OCI-LY1 (cell line): Measurements from ENCODE around the gene SYNGR2.

Experiments used
- EZH2 ChIP-seq: fragments of 200-600 bp; sonication (generic), shearing (Covaris generic); IDR thresholded peaks from 2 replicates; pipeline ENCODE4 v1.8.0; 2017; ENCODE audit warnings: borderline replicate concordance, mixed run types, mild to moderate bottlenecking, antibody characterized with exemption, low read length, moderate library complexity, mixed read lengths
- TF ChIP-seq, protein P1 (sequence below): fragments of 200-600 bp; sonication (generic), shearing (Covaris generic); IDR thresholded peaks from 2 replicates; pipeline ENCODE4 v1.5.1; 2017; ENCODE audit warnings: mild to moderate bottlenecking, antibody characterized with exemption, low read length, moderate library complexity, mixed read lengths

DNA sequence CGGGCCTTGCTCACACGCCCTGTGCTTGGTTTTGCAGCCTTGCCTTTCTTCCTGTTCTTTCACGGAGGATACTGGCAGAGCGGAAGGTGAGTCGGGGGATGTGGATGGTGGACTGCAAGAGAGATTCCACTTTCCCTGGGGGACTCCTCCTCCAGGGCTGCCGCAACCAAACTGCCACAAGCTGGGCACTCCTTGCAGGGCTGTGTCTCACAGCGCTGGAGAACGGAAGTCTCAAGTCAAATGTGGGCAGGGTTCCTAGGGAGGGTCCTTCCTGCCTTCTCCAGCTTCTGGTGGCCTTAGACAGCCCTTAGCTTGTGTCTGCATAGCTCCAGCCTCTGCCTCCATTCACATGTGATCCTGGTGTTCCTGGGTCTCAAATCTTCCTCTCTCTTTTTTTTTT lies 34.3 kb downstream of the SYNGR2 start:
- TF ChIP-seq, protein P1, sequence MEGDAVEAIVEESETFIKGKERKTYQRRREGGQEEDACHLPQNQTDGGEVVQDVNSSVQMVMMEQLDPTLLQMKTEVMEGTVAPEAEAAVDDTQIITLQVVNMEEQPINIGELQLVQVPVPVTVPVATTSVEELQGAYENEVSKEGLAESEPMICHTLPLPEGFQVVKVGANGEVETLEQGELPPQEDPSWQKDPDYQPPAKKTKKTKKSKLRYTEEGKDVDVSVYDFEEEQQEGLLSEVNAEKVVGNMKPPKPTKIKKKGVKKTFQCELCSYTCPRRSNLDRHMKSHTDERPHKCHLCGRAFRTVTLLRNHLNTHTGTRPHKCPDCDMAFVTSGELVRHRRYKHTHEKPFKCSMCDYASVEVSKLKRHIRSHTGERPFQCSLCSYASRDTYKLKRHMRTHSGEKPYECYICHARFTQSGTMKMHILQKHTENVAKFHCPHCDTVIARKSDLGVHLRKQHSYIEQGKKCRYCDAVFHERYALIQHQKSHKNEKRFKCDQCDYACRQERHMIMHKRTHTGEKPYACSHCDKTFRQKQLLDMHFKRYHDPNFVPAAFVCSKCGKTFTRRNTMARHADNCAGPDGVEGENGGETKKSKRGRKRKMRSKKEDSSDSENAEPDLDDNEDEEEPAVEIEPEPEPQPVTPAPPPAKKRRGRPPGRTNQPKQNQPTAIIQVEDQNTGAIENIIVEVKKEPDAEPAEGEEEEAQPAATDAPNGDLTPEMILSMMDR = no peak
- TF ChIP-seq EZH2 = no peak
